ENCODE results near the gene AUNIP.

DNA sequence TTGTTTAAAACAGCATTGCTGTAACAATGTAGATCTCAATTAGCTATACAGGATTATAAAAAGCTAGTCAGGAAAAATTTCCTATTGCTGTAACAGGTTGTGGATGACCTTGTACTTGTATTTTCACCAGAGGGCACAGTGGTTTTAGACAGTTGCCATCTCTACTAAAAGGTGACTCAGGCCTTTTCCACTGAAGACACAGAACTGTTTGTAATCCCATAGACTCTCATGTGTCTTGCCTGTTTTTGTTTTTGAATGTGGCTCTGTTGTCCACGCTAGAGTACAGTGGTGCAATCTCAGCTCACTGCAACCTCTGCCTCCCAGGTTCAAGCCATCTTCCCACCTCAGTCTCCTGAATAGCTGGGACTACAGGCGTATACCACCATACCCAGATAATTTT lies 33.7 kb downstream of the AUNIP start:
- TF ChIP-seq, protein P1, sequence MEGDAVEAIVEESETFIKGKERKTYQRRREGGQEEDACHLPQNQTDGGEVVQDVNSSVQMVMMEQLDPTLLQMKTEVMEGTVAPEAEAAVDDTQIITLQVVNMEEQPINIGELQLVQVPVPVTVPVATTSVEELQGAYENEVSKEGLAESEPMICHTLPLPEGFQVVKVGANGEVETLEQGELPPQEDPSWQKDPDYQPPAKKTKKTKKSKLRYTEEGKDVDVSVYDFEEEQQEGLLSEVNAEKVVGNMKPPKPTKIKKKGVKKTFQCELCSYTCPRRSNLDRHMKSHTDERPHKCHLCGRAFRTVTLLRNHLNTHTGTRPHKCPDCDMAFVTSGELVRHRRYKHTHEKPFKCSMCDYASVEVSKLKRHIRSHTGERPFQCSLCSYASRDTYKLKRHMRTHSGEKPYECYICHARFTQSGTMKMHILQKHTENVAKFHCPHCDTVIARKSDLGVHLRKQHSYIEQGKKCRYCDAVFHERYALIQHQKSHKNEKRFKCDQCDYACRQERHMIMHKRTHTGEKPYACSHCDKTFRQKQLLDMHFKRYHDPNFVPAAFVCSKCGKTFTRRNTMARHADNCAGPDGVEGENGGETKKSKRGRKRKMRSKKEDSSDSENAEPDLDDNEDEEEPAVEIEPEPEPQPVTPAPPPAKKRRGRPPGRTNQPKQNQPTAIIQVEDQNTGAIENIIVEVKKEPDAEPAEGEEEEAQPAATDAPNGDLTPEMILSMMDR (conservative IDR thresholded peaks at IDR 0.05; ENCODE audit: low read depth, low read length): no peak
- no peak for TF ChIP-seq EZH2 (IDR thresholded peaks at IDR 0.05; ENCODE audit: low read length, unreplicated experiment)
